ENCODE measurements around the gene SMTN. TPM values are rescaled to one million over a fixed set of nuclear protein-coding genes. Genes with fewer than 3 reads are reported as not detected.
"Not testable (repeated sequence)": the region's sequence is repeated elsewhere in the genome, so short reads cannot be mapped to it uniquely, and the experiment has no call there.

SMTN gene
- total RNA-seq, 2 experiments from 2014 or later: 2.9 TPM

DNA sequence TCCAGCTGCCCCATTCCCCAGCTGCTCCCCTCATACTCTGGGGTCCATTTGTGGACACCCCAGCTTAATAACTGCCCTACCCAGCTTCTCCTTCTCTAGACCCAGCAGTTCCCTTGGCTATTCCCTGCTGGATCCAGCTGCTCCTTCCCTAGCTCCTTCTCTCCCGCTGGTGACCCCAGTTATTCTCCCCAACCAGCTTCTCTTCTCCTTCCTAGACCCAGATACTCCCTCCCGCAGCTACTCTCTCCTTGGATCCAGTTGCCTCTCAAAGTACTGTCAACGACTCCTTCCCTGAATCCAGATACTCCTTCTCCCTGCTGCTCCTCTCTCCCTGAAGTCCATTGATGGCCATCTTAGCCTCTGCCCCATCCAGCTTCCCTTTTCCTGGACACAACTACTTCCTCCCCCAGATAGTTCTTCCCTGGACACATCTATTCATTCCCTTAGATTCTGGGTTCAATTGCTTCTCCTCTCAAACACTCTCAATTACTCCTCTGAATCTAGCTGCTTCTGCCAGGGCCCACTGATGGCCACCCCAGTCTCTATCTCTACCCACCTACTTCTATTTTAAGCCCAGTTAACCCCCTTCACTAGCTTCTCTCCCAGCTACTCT is 14.6 kb downstream of the SMTN start:
- H3K9me3 ChIP-seq (ENCODE audit: control insufficient read depth in 1 of 2, insufficient read depth in 1 of 2, low read length in 2 of 2): no peaks in the 10 kb centered on the region
- Mint-ChIP-seq H3K4me1 (ENCODE audit: low read depth) (no peaks in the 10 kb centered on the region), H3K27me3 (no peaks in the 10 kb centered on the region), H3K27ac (no peak overlapping the region), H3K36me3 (ENCODE audit: low read depth) (no peaks in the 10 kb centered on the region), H3K9me3 (no peaks in the 10 kb centered on the region), H3K4me3 (no peak overlapping the region)
- no peak overlapping the region for H3K27ac ChIP-seq (ENCODE audit: low read depth in 1 of 2, low read length in 2 of 2)
- POLR2A ChIA-PET: interaction anchor here (0.9 to 1.5 kb wide), 3 partner anchors 11 to 194 kb away, joined by 3 to 5 read pairs (median 3); partner anchors contain the start of gene SELENOM
- H3K27me3 ChIP-seq (ENCODE audit: control insufficient read depth in 1 of 2, insufficient read depth in 2 of 2, low read length in 2 of 2): no peaks in the 10 kb centered on the region
- TF ChIP-seq, protein P1, sequence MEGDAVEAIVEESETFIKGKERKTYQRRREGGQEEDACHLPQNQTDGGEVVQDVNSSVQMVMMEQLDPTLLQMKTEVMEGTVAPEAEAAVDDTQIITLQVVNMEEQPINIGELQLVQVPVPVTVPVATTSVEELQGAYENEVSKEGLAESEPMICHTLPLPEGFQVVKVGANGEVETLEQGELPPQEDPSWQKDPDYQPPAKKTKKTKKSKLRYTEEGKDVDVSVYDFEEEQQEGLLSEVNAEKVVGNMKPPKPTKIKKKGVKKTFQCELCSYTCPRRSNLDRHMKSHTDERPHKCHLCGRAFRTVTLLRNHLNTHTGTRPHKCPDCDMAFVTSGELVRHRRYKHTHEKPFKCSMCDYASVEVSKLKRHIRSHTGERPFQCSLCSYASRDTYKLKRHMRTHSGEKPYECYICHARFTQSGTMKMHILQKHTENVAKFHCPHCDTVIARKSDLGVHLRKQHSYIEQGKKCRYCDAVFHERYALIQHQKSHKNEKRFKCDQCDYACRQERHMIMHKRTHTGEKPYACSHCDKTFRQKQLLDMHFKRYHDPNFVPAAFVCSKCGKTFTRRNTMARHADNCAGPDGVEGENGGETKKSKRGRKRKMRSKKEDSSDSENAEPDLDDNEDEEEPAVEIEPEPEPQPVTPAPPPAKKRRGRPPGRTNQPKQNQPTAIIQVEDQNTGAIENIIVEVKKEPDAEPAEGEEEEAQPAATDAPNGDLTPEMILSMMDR (IDR thresholded peaks at IDR 0.05): no peak
- ATAC-seq (ENCODE audit: poor library complexity) (no peak), DNase-seq (no peak)
- CTCF ChIA-PET: interaction anchor here (1.6 kb wide), 1 partner anchor 11 kb away, joined by 7 read pairs; no protein-coding TSS in a partner anchor
- no peaks in the 10 kb centered on the region for H3K4me1 ChIP-seq (ENCODE audit: insufficient read depth, low read length)
- no peak overlapping the region for H3K4me3 ChIP-seq (ENCODE audit: low read length)
- intact Hi-C loops (cut with DNase I, micrococcal nuclease): no loop called here
- H3K36me3 ChIP-seq (ENCODE audit: insufficient read depth, low read length): no peaks in the 10 kb centered on the region

DNA sequence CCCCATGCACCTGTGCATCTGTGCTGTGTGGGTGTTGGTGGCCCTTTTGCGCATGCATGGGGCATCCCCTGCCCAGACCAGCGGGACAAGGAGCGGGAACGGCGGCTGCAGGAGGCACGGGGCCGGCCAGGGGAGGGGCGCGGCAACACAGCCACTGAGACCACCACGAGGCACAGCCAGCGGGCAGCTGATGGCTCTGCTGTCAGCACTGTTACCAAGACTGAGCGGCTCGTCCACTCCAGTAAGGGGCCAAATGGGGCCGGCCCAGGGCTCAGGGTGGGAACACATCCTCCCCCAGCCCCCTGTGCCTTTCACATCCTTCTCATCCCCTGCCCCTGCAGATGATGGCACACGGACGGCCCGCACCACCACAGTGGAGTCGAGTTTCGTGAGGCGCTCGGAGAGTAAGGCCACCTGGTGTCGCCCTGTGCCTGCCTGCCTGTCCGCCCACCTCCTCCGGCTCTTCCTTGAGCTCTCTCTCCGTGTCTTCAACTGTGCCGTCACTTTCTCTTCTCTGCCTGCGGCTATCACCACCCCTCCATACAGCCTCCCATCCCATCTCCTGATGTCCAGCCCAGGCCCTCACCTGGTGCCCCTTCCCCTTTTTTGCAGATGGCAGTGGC is 15.7 kb downstream of the SMTN start:
- Mint-ChIP-seq H3K27me3 (no peaks in the 10 kb centered on the region), H3K4me3 (no peak overlapping the region), H3K27ac (no peak overlapping the region), H3K9me3 (no peaks in the 10 kb centered on the region), H3K4me1 (ENCODE audit: low read depth) (no peaks in the 10 kb centered on the region), H3K36me3 (ENCODE audit: low read depth) (no peaks in the 10 kb centered on the region)
- DNase-seq (no peak), ATAC-seq (ENCODE audit: poor library complexity) (no peak)
- H3K36me3 ChIP-seq (ENCODE audit: insufficient read depth, low read length): no peaks in the 10 kb centered on the region
- H3K4me3 ChIP-seq (ENCODE audit: low read length): no peak overlapping the region
- no peak overlapping the region for H3K27ac ChIP-seq (ENCODE audit: low read depth in 1 of 2, low read length in 2 of 2)
- POLR2A ChIA-PET: interaction anchor here (0.9 to 1.5 kb wide), 3 partner anchors 10 to 193 kb away, joined by 3 to 5 read pairs (median 3); partner anchors contain the start of gene SELENOM
- CTCF ChIA-PET: interaction anchor here (1.6 kb wide), 1 partner anchor 12 kb away, joined by 7 read pairs; no protein-coding TSS in a partner anchor
- intact Hi-C loops (cut with DNase I, micrococcal nuclease): no loop called here
- no peaks in the 10 kb centered on the region for H3K27me3 ChIP-seq (ENCODE audit: control insufficient read depth in 1 of 2, insufficient read depth in 2 of 2, low read length in 2 of 2)
- H3K9me3 ChIP-seq (ENCODE audit: control insufficient read depth in 1 of 2, insufficient read depth in 1 of 2, low read length in 2 of 2): no peaks in the 10 kb centered on the region
- TF ChIP-seq, protein P1 (IDR thresholded peaks at IDR 0.05): no peak
- no peaks in the 10 kb centered on the region for H3K4me1 ChIP-seq (ENCODE audit: insufficient read depth, low read length)

DNA sequence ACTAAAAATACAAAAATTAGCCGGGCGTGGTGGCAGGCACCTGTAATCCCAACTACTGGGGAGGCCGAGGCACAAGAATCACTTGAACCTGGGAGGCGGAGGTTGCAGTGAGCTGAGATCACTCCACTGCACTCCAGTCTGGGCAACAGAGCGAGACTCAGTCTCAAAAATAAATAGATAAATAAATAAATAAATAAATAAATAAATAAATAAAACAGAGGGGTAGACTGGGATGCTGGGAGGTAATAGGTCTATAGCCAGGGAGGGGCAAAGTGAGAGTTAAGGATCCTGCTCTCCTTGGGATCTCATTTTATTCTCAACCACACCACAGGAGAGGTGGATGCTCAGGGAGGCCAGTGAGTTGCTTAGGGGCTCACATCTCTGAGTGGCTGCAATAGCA is 16.4 kb downstream of the SMTN start:
- H3K36me3 ChIP-seq (ENCODE audit: insufficient read depth, low read length); H3K27ac ChIP-seq (ENCODE audit: low read depth in 1 of 2, low read length in 2 of 2); intact Hi-C loops (cut with DNase I, micrococcal nuclease); H3K4me3 ChIP-seq (ENCODE audit: low read length); CTCF ChIA-PET; H3K27me3 Mint-ChIP-seq; H3K36me3 Mint-ChIP-seq (ENCODE audit: low read depth); H3K9me3 ChIP-seq (ENCODE audit: control insufficient read depth in 1 of 2, insufficient read depth in 1 of 2, low read length in 2 of 2); DNase-seq; H3K4me3 Mint-ChIP-seq; H3K27ac Mint-ChIP-seq; ATAC-seq (ENCODE audit: poor library complexity); POLR2A ChIA-PET; H3K4me1 Mint-ChIP-seq (ENCODE audit: low read depth); H3K4me1 ChIP-seq (ENCODE audit: insufficient read depth, low read length); H3K9me3 Mint-ChIP-seq; H3K27me3 ChIP-seq (ENCODE audit: control insufficient read depth in 1 of 2, insufficient read depth in 2 of 2, low read length in 2 of 2): not testable (repeated sequence)
